Tibial nerve (tissue), 4 donors: ENCODE data around the gene CLCA1.

ENCODE experiments used
- EP300 ChIP-seq, 2 donors: sonication (generic); formaldehyde crosslinking; IDR thresholded peaks; one replicate each; pipeline ENCODE4 v1.6.1; 2017; ENCODE audit warnings: antibody characterized with exemption in 2 of 2, mild to moderate bottlenecking in 1 of 2
- POLR2A ChIP-seq, 2 donors: fragments of 450-650 bp; IDR thresholded peaks; one replicate each; pipeline ENCODE4 v1.6.1; 2017; ENCODE audit warnings: antibody characterized with exemption in 2 of 2, mild to moderate bottlenecking in 2 of 2, moderate library complexity in 2 of 2
- TF ChIP-seq, protein P1 (sequence below), 5 experiments: fragments of 200-600 bp in 3 of 5; fragments of 450-650 bp in 2 of 5; sonication (generic) in 3 of 5; IDR thresholded peaks; one replicate each; pipeline ENCODE4 v1.5.1; 2016 to 2019; ENCODE audit warnings: antibody characterized with exemption in 5 of 5, mild to moderate bottlenecking in 3 of 5, moderate library complexity in 2 of 5

DNA sequence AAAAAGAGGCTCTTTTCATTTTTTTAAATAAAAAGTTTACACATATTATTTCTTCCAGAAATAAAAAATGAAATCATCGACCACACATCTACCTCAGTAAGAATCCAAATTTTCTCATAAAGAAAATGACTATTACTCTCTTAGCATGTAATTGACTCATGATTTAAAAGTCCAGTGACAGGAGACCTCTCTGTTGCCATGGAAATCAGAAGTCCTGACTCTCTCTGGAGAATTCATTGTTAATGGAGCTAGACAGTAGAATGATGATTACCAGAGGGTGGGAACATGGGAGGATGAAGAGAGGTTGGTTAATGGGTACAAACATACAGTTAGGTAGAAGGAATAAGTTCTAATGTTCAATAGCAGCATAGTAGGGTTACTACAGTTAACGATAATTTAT lies 73.1 kb downstream of the CLCA1 start:
- TF ChIP-seq, protein P1, sequence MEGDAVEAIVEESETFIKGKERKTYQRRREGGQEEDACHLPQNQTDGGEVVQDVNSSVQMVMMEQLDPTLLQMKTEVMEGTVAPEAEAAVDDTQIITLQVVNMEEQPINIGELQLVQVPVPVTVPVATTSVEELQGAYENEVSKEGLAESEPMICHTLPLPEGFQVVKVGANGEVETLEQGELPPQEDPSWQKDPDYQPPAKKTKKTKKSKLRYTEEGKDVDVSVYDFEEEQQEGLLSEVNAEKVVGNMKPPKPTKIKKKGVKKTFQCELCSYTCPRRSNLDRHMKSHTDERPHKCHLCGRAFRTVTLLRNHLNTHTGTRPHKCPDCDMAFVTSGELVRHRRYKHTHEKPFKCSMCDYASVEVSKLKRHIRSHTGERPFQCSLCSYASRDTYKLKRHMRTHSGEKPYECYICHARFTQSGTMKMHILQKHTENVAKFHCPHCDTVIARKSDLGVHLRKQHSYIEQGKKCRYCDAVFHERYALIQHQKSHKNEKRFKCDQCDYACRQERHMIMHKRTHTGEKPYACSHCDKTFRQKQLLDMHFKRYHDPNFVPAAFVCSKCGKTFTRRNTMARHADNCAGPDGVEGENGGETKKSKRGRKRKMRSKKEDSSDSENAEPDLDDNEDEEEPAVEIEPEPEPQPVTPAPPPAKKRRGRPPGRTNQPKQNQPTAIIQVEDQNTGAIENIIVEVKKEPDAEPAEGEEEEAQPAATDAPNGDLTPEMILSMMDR (IDR thresholded peaks at IDR 0.05): no peak
- TF ChIP-seq EP300 (IDR thresholded peaks at IDR 0.05) (no peak), POLR2A (IDR thresholded peaks at IDR 0.05) (no peak)
